ENCODE measurements around the gene SLMAP.

DNA sequence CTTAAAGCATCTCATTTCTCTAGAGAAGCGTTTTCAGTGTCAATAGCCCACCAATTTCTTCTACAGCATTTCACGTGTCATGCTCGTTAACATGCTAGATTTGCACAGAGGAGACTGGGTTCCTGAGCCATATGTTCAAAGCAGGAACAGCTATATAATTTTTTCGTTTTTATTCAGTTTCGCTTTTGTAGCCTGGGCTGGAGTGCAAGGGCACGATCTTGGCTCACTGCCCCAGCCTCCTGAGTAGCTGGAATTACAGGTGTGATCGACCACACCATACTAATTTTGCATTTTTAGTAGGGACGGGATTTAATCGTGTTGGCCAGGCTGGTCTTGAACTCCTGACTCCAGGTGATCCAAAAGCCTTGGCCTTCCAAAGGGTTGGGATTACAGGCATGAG lies 6.6 kb upstream of the SLMAP start:
- TF ChIP-seq, protein P1, sequence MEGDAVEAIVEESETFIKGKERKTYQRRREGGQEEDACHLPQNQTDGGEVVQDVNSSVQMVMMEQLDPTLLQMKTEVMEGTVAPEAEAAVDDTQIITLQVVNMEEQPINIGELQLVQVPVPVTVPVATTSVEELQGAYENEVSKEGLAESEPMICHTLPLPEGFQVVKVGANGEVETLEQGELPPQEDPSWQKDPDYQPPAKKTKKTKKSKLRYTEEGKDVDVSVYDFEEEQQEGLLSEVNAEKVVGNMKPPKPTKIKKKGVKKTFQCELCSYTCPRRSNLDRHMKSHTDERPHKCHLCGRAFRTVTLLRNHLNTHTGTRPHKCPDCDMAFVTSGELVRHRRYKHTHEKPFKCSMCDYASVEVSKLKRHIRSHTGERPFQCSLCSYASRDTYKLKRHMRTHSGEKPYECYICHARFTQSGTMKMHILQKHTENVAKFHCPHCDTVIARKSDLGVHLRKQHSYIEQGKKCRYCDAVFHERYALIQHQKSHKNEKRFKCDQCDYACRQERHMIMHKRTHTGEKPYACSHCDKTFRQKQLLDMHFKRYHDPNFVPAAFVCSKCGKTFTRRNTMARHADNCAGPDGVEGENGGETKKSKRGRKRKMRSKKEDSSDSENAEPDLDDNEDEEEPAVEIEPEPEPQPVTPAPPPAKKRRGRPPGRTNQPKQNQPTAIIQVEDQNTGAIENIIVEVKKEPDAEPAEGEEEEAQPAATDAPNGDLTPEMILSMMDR (conservative IDR thresholded peaks at IDR 0.05; ENCODE audit: low read length): no peak
- TF ChIP-seq EZH2phosphoT487 (IDR thresholded peaks at IDR 0.05; ENCODE audit: borderline replicate concordance): no peak
